Measurements from ENCODE around the gene MAPK11. TPM values are rescaled to one million over a fixed set of nuclear protein-coding genes. Genes with fewer than 3 reads are reported as not detected.

MAPK11 gene
- total RNA-seq, 6 experiments from 2014 or later, result 1.7 to 6.4 (median 2.5) TPM

DNA sequence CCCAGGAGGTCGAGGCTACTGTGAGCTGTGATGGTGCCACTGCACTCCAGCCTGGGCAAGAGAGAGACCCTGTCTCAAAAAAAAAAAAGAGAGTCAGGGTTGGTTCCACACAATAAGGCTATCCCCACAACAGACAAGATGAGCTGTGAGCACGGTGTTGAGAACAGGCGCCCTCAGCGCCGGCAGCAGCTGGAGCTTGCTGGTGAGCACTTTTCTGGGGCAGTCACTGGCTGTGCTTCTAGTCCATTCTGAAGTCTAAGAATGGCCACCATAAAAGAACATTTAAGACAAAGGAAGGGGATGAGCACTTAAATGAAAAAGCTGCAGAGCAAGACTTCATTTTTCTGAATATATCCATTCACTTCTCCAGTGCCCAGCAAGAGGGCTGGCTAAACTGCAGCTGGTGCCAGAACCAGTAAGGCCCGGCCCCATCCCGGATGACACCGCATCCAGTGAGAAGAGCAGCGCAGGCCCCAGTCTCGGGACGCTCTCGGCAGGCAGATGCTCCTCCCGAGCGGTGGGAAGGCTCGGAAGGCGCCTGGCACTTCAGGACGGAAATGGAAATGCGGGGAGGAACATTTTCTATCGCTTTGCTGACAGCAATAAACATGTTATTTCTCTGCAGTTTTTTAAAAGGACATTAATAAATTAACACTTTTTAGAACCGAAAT lies 37.6 kb downstream of the MAPK11 start:
- H3K27me3 ChIP-seq, result no peaks in the 10 kb centered on the region
- H3K27ac ChIP-seq, result no peak overlapping the region
- no peak overlapping the region for H3K4me3 ChIP-seq
- no peaks in the 10 kb centered on the region for H3K4me1 ChIP-seq
- H3K9me3 ChIP-seq, result no peaks in the 10 kb centered on the region
- intact Hi-C loops (cut with DNase I), result no loop called here
- peaks cover 0 to 18% (median 3%) of the 10 kb centered on the region in 4 donors for H3K36me3 ChIP-seq
- TF ChIP-seq POLR2A (IDR thresholded peaks at IDR 0.05), result no peak
- TF ChIP-seq, protein P1, sequence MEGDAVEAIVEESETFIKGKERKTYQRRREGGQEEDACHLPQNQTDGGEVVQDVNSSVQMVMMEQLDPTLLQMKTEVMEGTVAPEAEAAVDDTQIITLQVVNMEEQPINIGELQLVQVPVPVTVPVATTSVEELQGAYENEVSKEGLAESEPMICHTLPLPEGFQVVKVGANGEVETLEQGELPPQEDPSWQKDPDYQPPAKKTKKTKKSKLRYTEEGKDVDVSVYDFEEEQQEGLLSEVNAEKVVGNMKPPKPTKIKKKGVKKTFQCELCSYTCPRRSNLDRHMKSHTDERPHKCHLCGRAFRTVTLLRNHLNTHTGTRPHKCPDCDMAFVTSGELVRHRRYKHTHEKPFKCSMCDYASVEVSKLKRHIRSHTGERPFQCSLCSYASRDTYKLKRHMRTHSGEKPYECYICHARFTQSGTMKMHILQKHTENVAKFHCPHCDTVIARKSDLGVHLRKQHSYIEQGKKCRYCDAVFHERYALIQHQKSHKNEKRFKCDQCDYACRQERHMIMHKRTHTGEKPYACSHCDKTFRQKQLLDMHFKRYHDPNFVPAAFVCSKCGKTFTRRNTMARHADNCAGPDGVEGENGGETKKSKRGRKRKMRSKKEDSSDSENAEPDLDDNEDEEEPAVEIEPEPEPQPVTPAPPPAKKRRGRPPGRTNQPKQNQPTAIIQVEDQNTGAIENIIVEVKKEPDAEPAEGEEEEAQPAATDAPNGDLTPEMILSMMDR (IDR thresholded peaks at IDR 0.05), result no peak
- ATAC-seq, result no peak
- 94% methylated on average over 15 of the region's 20 CpGs for WGBS (ENCODE audit: insufficient coverage, low coverage, low lambda C conversion rate, missing lambda C conversion rate)
- no peak for DNase-seq

DNA sequence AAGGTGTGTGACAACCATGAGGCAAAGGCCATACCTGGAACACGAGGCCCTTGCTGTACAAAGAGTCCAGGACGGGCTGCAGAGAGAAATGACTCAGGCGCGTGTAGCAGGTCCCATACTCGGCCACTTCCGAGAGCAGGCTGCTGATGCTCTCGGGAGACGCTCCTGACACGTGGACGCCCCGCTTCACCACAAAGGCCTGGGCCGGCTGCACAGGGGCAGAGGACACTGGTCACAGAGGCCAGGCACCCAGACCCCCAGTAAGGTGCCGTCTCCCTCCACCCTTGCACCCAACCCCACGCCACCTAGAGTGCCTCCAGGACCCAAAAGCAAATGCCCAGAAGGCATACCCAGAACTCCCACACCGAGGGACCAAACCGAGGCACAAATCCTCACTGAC lies 40.8 kb downstream of the MAPK11 start:
- DNase-seq (peak in 1 of 3 donors; percentile 16), ATAC-seq (no peak)
- H3K27ac ChIP-seq, result no peak overlapping the region
- TF ChIP-seq POLR2A (IDR thresholded peaks at IDR 0.05), result no peak
- TF ChIP-seq, protein P1 (IDR thresholded peaks at IDR 0.05), result no peak
- H3K4me3 ChIP-seq, result no peak overlapping the region
- no peaks in the 10 kb centered on the region for H3K9me3 ChIP-seq
- peaks cover 0 to 30% (median 3%) of the 10 kb centered on the region in 4 donors for H3K36me3 ChIP-seq
- H3K4me1 ChIP-seq, result no peaks in the 10 kb centered on the region
- 82% methylated on average over 2 of the region's 16 CpGs for whole genome bisulfite sequencing (ENCODE audit: insufficient coverage, low coverage, low lambda C conversion rate, missing lambda C conversion rate)
- intact Hi-C loops (cut with DNase I), result no loop called here
- H3K27me3 ChIP-seq, result no peaks in the 10 kb centered on the region

DNA sequence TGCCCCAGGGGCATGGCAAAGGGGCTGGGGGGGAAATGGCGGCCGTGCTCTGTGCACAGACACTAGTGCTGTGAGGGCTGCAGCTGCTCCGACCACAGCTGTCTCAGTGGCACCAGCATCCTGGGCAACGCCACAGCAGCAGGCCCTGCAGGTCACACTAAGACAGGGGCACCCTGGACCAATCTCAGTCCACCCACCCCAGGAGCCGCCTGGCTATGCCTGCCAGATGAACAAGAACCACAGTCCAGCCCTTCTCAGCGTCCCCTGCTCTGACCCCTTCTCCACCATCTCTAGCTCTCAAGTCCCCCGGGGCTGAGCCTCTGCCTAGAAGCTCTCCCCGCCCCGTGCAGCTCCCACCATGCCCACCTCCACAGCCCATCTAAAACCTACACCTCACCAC lies 41.8 kb downstream of the MAPK11 start:
- no peak for TF ChIP-seq POLR2A (IDR thresholded peaks at IDR 0.05)
- TF ChIP-seq, protein P1 (IDR thresholded peaks at IDR 0.05), result no peak
- intact Hi-C loops (cut with DNase I), result no loop called here
- Histone ChIP-seq H3K4me1 (no peaks in the 10 kb centered on the region), H3K36me3 (peaks cover 0 to 38% (median 4%) of the 10 kb centered on the region in 4 donors), H3K27ac (no peak overlapping the region), H3K4me3 (no peak overlapping the region), H3K27me3 (no peaks in the 10 kb centered on the region), H3K9me3 (no peaks in the 10 kb centered on the region)
- DNase-seq, result peak in 1 of 3 donors; percentile 12
- WGBS (ENCODE audit: insufficient coverage, low coverage, low lambda C conversion rate, missing lambda C conversion rate), result 98% methylated on average over 5 of the region's 9 CpGs
- ATAC-seq, result no peak

DNA sequence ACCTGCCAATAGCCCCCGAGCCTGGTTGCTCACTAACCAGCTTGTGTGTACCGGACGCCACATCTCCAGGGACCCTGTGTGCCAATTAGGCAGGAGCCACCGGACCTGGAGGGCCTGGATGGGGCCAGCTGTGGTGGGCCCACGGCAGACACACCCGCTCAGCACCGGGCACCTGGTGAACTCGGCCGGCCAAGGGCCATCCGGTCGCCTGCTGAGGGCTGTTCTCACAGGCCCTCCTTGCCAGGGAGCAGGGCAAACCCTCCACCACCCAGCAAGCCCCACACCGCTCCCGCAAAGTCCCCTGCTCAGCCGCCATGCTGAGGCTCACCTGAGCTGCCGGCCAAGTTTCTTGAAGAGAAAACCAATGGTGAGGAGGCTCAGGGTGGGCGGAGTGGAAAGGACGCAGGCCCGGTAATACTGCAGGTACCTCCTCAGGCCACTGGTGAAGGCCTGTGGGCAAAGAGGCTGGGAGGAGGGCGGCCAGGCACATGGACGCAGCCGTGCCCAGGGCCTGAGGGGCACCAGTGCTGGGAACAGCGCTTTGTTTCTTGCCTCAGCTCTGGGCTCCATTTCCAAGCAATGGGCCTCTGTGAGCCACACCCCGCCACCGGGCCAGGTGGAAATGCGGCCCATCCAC lies 42.5 kb downstream of the MAPK11 start:
- no peak for DNase-seq
- H3K27ac ChIP-seq, result no peak overlapping the region
- H3K36me3 ChIP-seq, result peaks cover 0 to 38% (median 2%) of the 10 kb centered on the region in 4 donors
- no peaks in the 10 kb centered on the region for H3K4me1 ChIP-seq
- no peak overlapping the region for H3K4me3 ChIP-seq
- intact Hi-C loops (cut with DNase I), result no loop called here
- no peak for TF ChIP-seq POLR2A (IDR thresholded peaks at IDR 0.05)
- TF ChIP-seq, protein P1 (IDR thresholded peaks at IDR 0.05), result no peak
- WGBS (ENCODE audit: insufficient coverage, low coverage, low lambda C conversion rate, missing lambda C conversion rate), result 97% methylated on average over 5 of the region's 25 CpGs
- no peaks in the 10 kb centered on the region for H3K9me3 ChIP-seq
- ATAC-seq, result no peak
- H3K27me3 ChIP-seq, result no peaks in the 10 kb centered on the region

All from right lobe of liver (tissue), 6 donors.